ENCODE data around the gene MYO3A.

DNA sequence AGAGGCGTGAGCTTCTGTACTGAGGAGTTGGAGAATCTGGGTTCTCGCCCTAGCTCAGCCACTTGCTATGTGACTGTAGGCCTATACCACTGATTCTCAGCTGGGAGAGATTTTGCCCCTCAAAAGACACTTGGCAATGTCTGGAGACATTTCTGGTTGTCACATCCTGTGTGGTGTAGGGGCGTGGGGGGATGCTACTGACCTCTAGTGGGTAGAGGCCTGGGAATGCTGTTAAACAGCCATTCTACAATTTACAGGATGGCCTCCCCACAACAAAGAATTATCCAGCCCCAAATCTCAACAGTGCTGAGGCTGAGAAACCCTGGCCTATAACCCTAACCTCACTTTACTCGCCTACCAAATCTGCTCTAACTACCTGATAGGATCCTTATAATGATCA lies 223.7 kb downstream of the MYO3A start:
- TF ChIP-seq CTCF (IDR thresholded peaks at IDR 0.05 in 4 of 5, conservative IDR thresholded peaks at IDR 0.05 in 1 of 5) (no peak), POLR2A (IDR thresholded peaks at IDR 0.05) (no peak)

Data from gastrocnemius medialis (tissue), 4 donors.